H1 (cell line): ENCODE data around the gene RSRC2. TPM values are rescaled to one million over a fixed set of nuclear protein-coding genes. Genes with fewer than 3 reads are reported as not detected.

Source experiments
- ASH2L ChIP-seq: fragments of 200-600, 300-600 bp; sonication (generic); IDR thresholded peaks from one replicate; pipeline ENCODE4 v1.7.1; 2017; ENCODE audit warnings: low read length
- CBX5 ChIP-seq: fragments of 300-800, 300-1000 bp; sonication (generic); IDR thresholded peaks from 2 replicates; pipeline ENCODE4 v1.7.1; 2016; ENCODE audit warnings: antibody characterized with exemption, low read length, low read depth
- CHD1 ChIP-seq: IDR thresholded peaks from 2 replicates; pipeline ENCODE4 v1.6.1; 2012; ENCODE audit warnings: low read depth, low read length, improper control_type of control experiment
- CREB1 ChIP-seq: IDR thresholded peaks from 2 replicates; pipeline ENCODE4 v1.6.1; 2012; ENCODE audit warnings: inconsistent platforms
- E2F6 ChIP-seq: IDR thresholded peaks from 2 replicates; pipeline ENCODE4 v1.6.1; 2012; ENCODE audit warnings: inconsistent platforms
- KDM4A ChIP-seq: IDR thresholded peaks from one replicate; pipeline ENCODE4 v1.7.1; 2012; ENCODE audit warnings: low read depth, mild to moderate bottlenecking, moderate library complexity, low read length, inconsistent platforms; ENCODE audit not compliant: severe bottlenecking
- PHF8 ChIP-seq: fragments of 200-600 bp; sonication (generic); conservative IDR thresholded peaks from 2 replicates; pipeline ENCODE4 v1.7.1; 2012; ENCODE audit warnings: low read depth, mild to moderate bottlenecking, inconsistent platforms, low read length, moderate library complexity
- POU5F1 ChIP-seq: IDR thresholded peaks from 2 replicates; pipeline ENCODE4 v1.6.1; 2011; ENCODE audit warnings: low read depth, mild to moderate bottlenecking, low read length, moderate library complexity
- RFX5 ChIP-seq: IDR thresholded peaks from 2 replicates; pipeline ENCODE4 v1.6.1; 2011; ENCODE audit warnings: low read depth, low read length, improper control_type of control experiment, borderline replicate concordance
- SP4 ChIP-seq: IDR thresholded peaks from 2 replicates; pipeline ENCODE4 v1.6.1; 2012; ENCODE audit warnings: low read length, inconsistent platforms
- ZNF274 ChIP-seq: IDR thresholded peaks from 2 replicates; pipeline ENCODE4 v1.7.0; 2012; ENCODE audit warnings: low read length, borderline replicate concordance; ENCODE audit errors: extremely low read depth
- polyA plus RNA-seq, 7 experiments: library from polyadenylated mRNA; depleted of rRNA in 3 of 7; stranded (reverse) in 5 of 7; unstranded in 2 of 7; fragments of >200 nt in 5 of 7; fragments of 200-250 nt in 2 of 7; gene quantifications; 1 replicate in 5 of 7; 2 replicates in 1 of 7; 4 replicates in 1 of 7; pipeline versions ENCODE4 v1.2.1 to v1.2.3, GENCODE V29; 2011 to 2013; ENCODE audit warnings: missing spikeins in 2 of 7, mixed read lengths in 2 of 7
- total RNA-seq: library from RNA; stranded (reverse); fragmentation: NEBNext Ultra II Directional; extraction: Animal tissue kit (Norgen Biotek cat#: 25700); gene quantifications from 2 replicates; pipeline ENCODE4 v1.2.1, GENCODE V29; 2021

The RSRC2 gene
- total and polyA plus RNA-seq, 2 of the 8 experiments (the other 6 are each of a cell fraction or from before 2014, with no cell fraction given): 15.9 to 71.4 TPM

- 0 out of 2 replicates have a peak, but pooled peaks have one; percentile 6 for TF ChIP-seq E2F6
- TF ChIP-seq RFX5: no peak
- TF ChIP-seq ZNF274: no peak
- no peak for TF ChIP-seq CHD1
- TF ChIP-seq POU5F1: no peak
- TF ChIP-seq CREB1: peak; percentile 65
- TF ChIP-seq PHF8: peak; percentile 76
- no peak for TF ChIP-seq CBX5
- TF ChIP-seq SP4: peak; percentile 56; the same call in 1 of the 2 replicates
- peak; percentile 18 for TF ChIP-seq ASH2L
- peak; percentile 37 for TF ChIP-seq KDM4A
- TF ChIP-seq, all 59 proteins: peak for 24
Measured at GRCh38 chr12:122500685-122501488, 25.8 kb downstream of the RSRC2 start, which contains the start of gene ZCCHC8 (continued).
